ENCODE measurements around the gene CORO6. TPM values are rescaled to one million over a fixed set of nuclear protein-coding genes. Genes with fewer than 3 reads are reported as not detected.

The CORO6 gene
- total and polyA plus RNA-seq, 2 experiments from 2014 or later: 3.7 to 6.5 TPM

GRCh38 chr17:29589524-29590410 is 32.9 kb downstream of the CORO6 start, which contains the start of gene GIT1:
Gene GIT1, minus strand, starts transcription at chr17:29589648. Its CDS starts 270 bp downstream, at chr17:29589378.
- H3K79me2 ChIP-seq (ENCODE audit: insufficient read depth): peaks cover 41% of the 10 kb centered on the region
- DNase-seq: peak; percentile 96
- WGBS, 2 experiments (ENCODE audit: low coverage in 1 of 2, low lambda C conversion rate in 2 of 2, missing lambda C conversion rate in 2 of 2): 9 to 11% methylated on average over 32 to 35 of the region's 70 CpGs

GRCh38 chr17:29588562-29589411 is 33.9 kb downstream of the CORO6 start:
- DNase-seq: peak; percentile 69

More at GRCh38 chr17:29589524-29590410, 32.9 kb downstream of the CORO6 start, which contains the start of gene GIT1:
- no peaks in the 10 kb centered on the region for H3K27me3 ChIP-seq (replicated peaks; ENCODE audit: insufficient read depth)
- H3K9me2 ChIP-seq (ENCODE audit: insufficient read depth): no peaks in the 10 kb centered on the region
- no peaks in the 10 kb centered on the region for H3K36me3 ChIP-seq (ENCODE audit: low read depth)
- H3K4me3 ChIP-seq: peak within 1 kb of the TSS; percentile 94
- peaks cover 16% of the 10 kb centered on the region; the same call in 1 of the 2 replicates for H3F3A ChIP-seq (ENCODE audit: insufficient read depth)
- peak within 1 kb of the TSS; percentile 56 for H3K27ac ChIP-seq
- in situ Hi-C loops (cut with MboI): no loop called here
- TF ChIP-seq EZH2phosphoT487 (IDR thresholded peaks at IDR 0.05; ENCODE audit: insufficient read depth, low read depth) (no peak), EZH2 (IDR thresholded peaks at IDR 0.05; ENCODE audit: insufficient read depth, poor library complexity, severe bottlenecking) (no peak)
- H3K4me1 ChIP-seq (ENCODE audit: insufficient read depth): peaks cover 30% of the 10 kb centered on the region
- H3K9ac ChIP-seq: peak within 1 kb of the TSS; percentile 81
- peak within 1 kb of the TSS; percentile 79 for H2AFZ ChIP-seq
- no peaks in the 10 kb centered on the region for H4K20me1 ChIP-seq (ENCODE audit: insufficient read depth)
- H3K4me2 ChIP-seq (ENCODE audit: unreplicated experiment): peak within 1 kb of the TSS; percentile 95
- no peaks in the 10 kb centered on the region for H3K9me3 ChIP-seq (ENCODE audit: low read depth)

GRCh38 chr17:29588017-29588561 is 34.6 kb downstream of the CORO6 start:
- H3F3A ChIP-seq (ENCODE audit: insufficient read depth): peaks cover 15% of the 10 kb centered on the region; the same call in 1 of the 2 replicates
- no peaks in the 10 kb centered on the region for H3K9me2 ChIP-seq (ENCODE audit: insufficient read depth)
- peak overlapping the region; percentile 56 for H3K27ac ChIP-seq
- peak overlapping the region; percentile 95 for H3K4me2 ChIP-seq (ENCODE audit: unreplicated experiment)
- H3K9ac ChIP-seq: peak overlapping the region; percentile 81
- peaks cover 30% of the 10 kb centered on the region for H3K4me1 ChIP-seq (ENCODE audit: insufficient read depth)
- H3K9me3 ChIP-seq (ENCODE audit: low read depth): no peaks in the 10 kb centered on the region
- no peaks in the 10 kb centered on the region for H3K36me3 ChIP-seq (ENCODE audit: low read depth)
- H3K4me3 ChIP-seq: peak overlapping the region; percentile 94
- H4K20me1 ChIP-seq (ENCODE audit: insufficient read depth): peaks cover 3% of the 10 kb centered on the region; the same call in 1 of the 2 replicates
- peak overlapping the region; percentile 54 for H2AFZ ChIP-seq
- in situ Hi-C loops (cut with MboI): no loop called here
- WGBS, 2 experiments (ENCODE audit: low coverage in 1 of 2, low lambda C conversion rate in 2 of 2, missing lambda C conversion rate in 2 of 2): 8 to 12% methylated on average over 8 of the region's 8 CpGs
- TF ChIP-seq EZH2phosphoT487 (IDR thresholded peaks at IDR 0.05; ENCODE audit: insufficient read depth, low read depth): no peak
- TF ChIP-seq EZH2 (IDR thresholded peaks at IDR 0.05; ENCODE audit: insufficient read depth, poor library complexity, severe bottlenecking): no peak
- peak; percentile 47 for DNase-seq
- no peaks in the 10 kb centered on the region for H3K27me3 ChIP-seq (replicated peaks; ENCODE audit: insufficient read depth)
- peaks cover 58% of the 10 kb centered on the region for H3K79me2 ChIP-seq (ENCODE audit: insufficient read depth)

More at GRCh38 chr17:29588562-29589411, 33.9 kb downstream of the CORO6 start:
- Histone ChIP-seq H3K27ac (peak overlapping the region; percentile 56), H3K4me3 (peak overlapping the region; percentile 94), H3F3A (ENCODE audit: insufficient read depth) (peaks cover 15% of the 10 kb centered on the region; the same call in 1 of the 2 replicates), H3K4me2 (ENCODE audit: unreplicated experiment) (peak overlapping the region; percentile 95), H3K9ac (peak overlapping the region; percentile 81), H2AFZ (peak overlapping the region; percentile 54), H3K9me2 (ENCODE audit: insufficient read depth) (no peaks in the 10 kb centered on the region), H3K9me3 (ENCODE audit: low read depth) (no peaks in the 10 kb centered on the region), H3K4me1 (ENCODE audit: insufficient read depth) (peaks cover 30% of the 10 kb centered on the region), H3K27me3 (replicated peaks; ENCODE audit: insufficient read depth) (no peaks in the 10 kb centered on the region), H4K20me1 (ENCODE audit: insufficient read depth) (peaks cover 3% of the 10 kb centered on the region; the same call in 1 of the 2 replicates), H3K36me3 (ENCODE audit: low read depth) (no peaks in the 10 kb centered on the region), H3K79me2 (ENCODE audit: insufficient read depth) (peaks cover 51% of the 10 kb centered on the region)
- TF ChIP-seq EZH2 (IDR thresholded peaks at IDR 0.05; ENCODE audit: insufficient read depth, poor library complexity, severe bottlenecking) (no peak), EZH2phosphoT487 (IDR thresholded peaks at IDR 0.05; ENCODE audit: insufficient read depth, low read depth) (no peak)
- in situ Hi-C loops (cut with MboI): no loop called here
- WGBS, 2 experiments (ENCODE audit: low coverage in 1 of 2, low lambda C conversion rate in 2 of 2, missing lambda C conversion rate in 2 of 2): 0% methylated on average over 23 to 30 of the region's 72 CpGs

All from GM23248 (cell line).